ENCODE data around the gene HOXC6.

Gene HOXC6

DNA sequence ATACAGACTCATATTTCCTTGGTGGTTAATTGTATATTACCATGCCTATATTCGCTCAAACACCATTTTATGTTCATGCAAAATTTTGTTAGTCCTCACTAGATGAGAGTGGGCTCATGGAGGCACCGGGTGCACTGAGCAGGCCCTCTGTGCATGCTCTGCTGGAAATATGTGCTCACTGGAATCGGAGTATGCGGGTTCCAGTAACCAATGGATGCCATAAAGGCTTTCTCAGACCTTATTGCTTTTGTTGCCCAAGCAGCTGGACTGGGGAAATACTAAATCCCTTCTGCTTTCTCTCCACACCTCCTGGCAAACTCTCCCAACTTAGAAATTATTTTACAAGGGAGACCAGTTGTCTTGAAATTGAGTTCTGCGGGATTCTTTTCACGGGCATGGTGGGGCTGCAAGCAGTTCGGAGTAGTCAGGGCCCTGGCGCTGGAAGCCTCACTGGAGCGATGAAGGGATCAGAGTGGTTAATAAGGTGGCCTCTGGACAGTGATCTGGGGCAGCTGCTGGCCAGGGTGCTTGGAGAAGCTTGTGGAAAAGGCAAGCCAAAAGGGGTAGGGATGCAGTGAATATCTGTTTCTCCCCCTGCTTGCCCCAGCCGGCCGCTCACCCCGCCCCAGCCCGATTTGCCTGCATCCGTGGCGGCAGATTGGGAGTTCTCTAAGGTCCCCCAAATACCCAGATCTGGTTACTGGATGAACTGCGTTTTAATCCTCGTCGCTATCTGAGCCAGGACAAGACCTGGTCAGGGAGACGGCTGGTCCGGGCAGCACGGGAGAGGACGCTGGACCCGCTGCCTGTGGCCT lies 7.4 kb upstream of the HOXC6 start:
- Histone ChIP-seq H2BK15ac (ENCODE audit: low read length) (no peak overlapping the region), H3K79me1 (ENCODE audit: low read depth, low read length) (no peaks in the 10 kb centered on the region), H3K14ac (ENCODE audit: low read length) (no peak overlapping the region), H3K23ac (ENCODE audit: low read depth, low read length, poor library complexity) (no peak overlapping the region), H3K4me2 (ENCODE audit: insufficient read depth, low read length, poor library complexity, severe bottlenecking) (no peak overlapping the region), H2BK120ac (ENCODE audit: low read depth, low read length) (no peak overlapping the region), H3K9ac (ENCODE audit: low read depth, low read length, poor library complexity) (no peak overlapping the region), H3K18ac (ENCODE audit: low read length) (no peak overlapping the region), H4K91ac (ENCODE audit: low read depth, low read length, poor library complexity) (no peak overlapping the region), H2AFZ (ENCODE audit: low read length) (no peak overlapping the region), H3K4me3 (ENCODE audit: low read length in 2 of 2) (no peak overlapping the region), H3K36me3 (replicated peaks in 1 of 2; ENCODE audit: control insufficient read depth in 2 of 2, insufficient read depth in 2 of 2, low read length in 2 of 2) (no peaks in the 10 kb centered on the region), H2BK12ac (ENCODE audit: low read length) (no peak overlapping the region), H3K4me1 (ENCODE audit: control insufficient read depth in 2 of 2, insufficient read depth in 1 of 2, low read depth in 1 of 2, low read length in 2 of 2) (peaks cover 0 to 6% of the 10 kb centered on the region in 2 donors), H3K27ac (replicated peaks; ENCODE audit: low read length) (no peak overlapping the region), H3K9me3 (replicated peaks in 1 of 2; ENCODE audit: control insufficient read depth in 2 of 2, insufficient read depth in 1 of 2, low read depth in 1 of 2, low read length in 2 of 2) (peaks cover 0 to 7% of the 10 kb centered on the region in 2 donors), H2AK5ac (ENCODE audit: low read depth, low read length) (no peak overlapping the region), H2BK5ac (ENCODE audit: low read length) (no peak overlapping the region), H3K4ac (ENCODE audit: low read length) (no peak overlapping the region), H4K8ac (ENCODE audit: low read depth, low read length) (no peak overlapping the region), H3K27me3 (ENCODE audit: control insufficient read depth in 3 of 3, insufficient read depth in 3 of 3, low read depth in 1 of 3, low read length in 3 of 3) (peaks cover 68 to 98% (median 98%) of the 10 kb centered on the region in 3 experiments)
- no CpG with 5 or more reads among the region's 23 CpGs for WGBS, 2 donors (ENCODE audit: extremely low coverage in 2 of 2, insufficient read length in 2 of 2, insufficient replicate concordance in 1 of 2)
- DNase-seq (ENCODE audit: low spot score), result no peak

DNA sequence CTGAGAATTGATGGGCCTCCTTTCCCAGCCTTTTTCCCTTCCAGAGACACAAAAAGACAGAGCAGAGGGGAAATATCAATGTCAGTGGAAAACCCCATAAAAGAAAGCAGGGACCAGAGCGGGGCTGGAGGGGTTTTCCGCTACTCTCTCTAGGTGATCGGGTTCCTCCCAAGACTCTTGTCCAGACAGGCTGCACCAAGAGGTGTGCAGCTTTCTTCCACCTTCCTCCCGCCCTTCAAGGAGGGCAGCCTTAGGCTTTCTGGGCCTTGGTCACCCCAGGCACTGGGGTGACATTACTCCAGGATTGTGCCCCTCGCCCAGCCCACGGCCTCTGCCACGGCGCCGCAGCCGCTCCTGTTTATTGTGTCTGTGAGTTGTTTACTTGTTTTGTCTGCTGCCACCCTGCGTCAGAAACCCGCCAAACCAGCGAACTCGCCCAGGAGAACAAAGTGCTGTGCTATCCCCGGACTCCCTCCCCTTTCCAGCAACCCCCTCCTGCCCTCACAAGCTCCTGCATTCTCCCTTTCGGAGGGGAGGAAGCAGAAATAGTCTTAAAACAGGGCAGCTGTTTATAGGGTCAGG lies 6.7 kb upstream of the HOXC6 start:
- H4K8ac ChIP-seq (ENCODE audit: low read depth, low read length), result no peak overlapping the region
- peaks cover 0 to 6% of the 10 kb centered on the region in 2 donors for H3K4me1 ChIP-seq (ENCODE audit: control insufficient read depth in 2 of 2, insufficient read depth in 1 of 2, low read depth in 1 of 2, low read length in 2 of 2)
- H4K91ac ChIP-seq (ENCODE audit: low read depth, low read length, poor library complexity), result no peak overlapping the region
- no peak overlapping the region for H2BK5ac ChIP-seq (ENCODE audit: low read length)
- H2AK5ac ChIP-seq (ENCODE audit: low read depth, low read length), result no peak overlapping the region
- no peak overlapping the region for H3K23ac ChIP-seq (ENCODE audit: low read depth, low read length, poor library complexity)
- no peak overlapping the region for H3K4ac ChIP-seq (ENCODE audit: low read length)
- no peaks in the 10 kb centered on the region for H3K36me3 ChIP-seq (replicated peaks in 1 of 2; ENCODE audit: control insufficient read depth in 2 of 2, insufficient read depth in 2 of 2, low read length in 2 of 2)
- peaks cover 0 to 7% of the 10 kb centered on the region in 2 donors for H3K9me3 ChIP-seq (replicated peaks in 1 of 2; ENCODE audit: control insufficient read depth in 2 of 2, insufficient read depth in 1 of 2, low read depth in 1 of 2, low read length in 2 of 2)
- DNase-seq (ENCODE audit: low spot score), result no peak
- no peak overlapping the region for H2BK12ac ChIP-seq (ENCODE audit: low read length)
- H3K27me3 ChIP-seq (ENCODE audit: control insufficient read depth in 3 of 3, insufficient read depth in 3 of 3, low read depth in 1 of 3, low read length in 3 of 3), result peaks cover 72 to 98% (median 98%) of the 10 kb centered on the region in 3 experiments
- no peak overlapping the region for H3K14ac ChIP-seq (ENCODE audit: low read length)
- no peak overlapping the region for H3K9ac ChIP-seq (ENCODE audit: low read depth, low read length, poor library complexity)
- no peak overlapping the region for H2AFZ ChIP-seq (ENCODE audit: low read length)
- H3K18ac ChIP-seq (ENCODE audit: low read length), result no peak overlapping the region
- H2BK15ac ChIP-seq (ENCODE audit: low read length), result no peak overlapping the region
- no peak overlapping the region for H3K4me2 ChIP-seq (ENCODE audit: insufficient read depth, low read length, poor library complexity, severe bottlenecking)
- no peaks in the 10 kb centered on the region for H3K79me1 ChIP-seq (ENCODE audit: low read depth, low read length)
- H3K27ac ChIP-seq (replicated peaks; ENCODE audit: low read length), result no peak overlapping the region
- no peak overlapping the region for H3K4me3 ChIP-seq (ENCODE audit: low read length in 2 of 2)
- no CpG with 5 or more reads among the region's 16 CpGs for WGBS, 2 donors (ENCODE audit: extremely low coverage in 2 of 2, insufficient read length in 2 of 2, insufficient replicate concordance in 1 of 2)
- H2BK120ac ChIP-seq (ENCODE audit: low read depth, low read length), result no peak overlapping the region

DNA sequence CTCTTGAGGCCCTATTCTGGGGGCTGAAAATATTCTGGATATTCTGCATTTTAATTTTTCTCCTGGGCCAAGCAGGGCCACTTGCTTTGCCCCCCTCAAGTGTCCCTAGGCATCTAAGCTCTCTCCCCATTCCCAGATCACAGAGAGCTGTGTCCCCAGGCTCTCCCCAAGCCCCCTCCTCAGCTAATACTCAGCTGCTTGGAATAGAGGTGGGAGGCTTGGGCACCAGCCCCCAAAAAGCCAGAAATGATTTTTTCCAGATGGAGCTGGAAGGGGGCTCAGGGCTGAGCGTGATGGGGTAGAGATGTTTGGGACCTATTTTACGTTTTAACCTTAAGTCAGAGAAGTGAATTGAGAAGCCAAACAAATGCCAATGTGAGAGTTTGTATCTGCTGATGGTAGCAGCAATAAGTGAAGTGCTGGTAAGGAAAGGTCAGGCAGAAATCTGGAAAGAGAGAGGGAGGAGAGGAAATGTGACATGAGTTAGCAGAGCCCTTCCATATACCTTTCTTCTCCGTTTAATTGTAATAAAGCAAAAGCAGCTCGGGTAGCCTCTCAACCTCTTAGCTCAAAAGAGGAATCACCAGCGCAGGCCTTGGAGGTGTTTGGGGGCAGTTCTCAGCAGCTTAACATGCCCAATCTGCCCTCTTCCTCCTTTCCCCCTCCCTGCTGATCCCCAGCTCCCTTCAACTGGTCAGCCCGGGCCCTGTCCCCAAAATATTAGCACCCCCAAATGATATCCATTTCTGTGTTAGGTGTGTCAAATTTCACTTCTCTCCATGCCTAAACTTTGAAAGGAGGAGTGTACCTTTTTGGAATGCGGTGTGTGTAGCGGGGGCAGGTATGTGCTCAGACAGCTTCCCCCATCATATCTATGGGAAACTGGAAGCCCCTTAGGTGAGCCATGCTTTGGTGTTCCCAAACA lies 5.0 kb upstream of the HOXC6 start:
- Histone ChIP-seq H2BK15ac (ENCODE audit: low read length) (no peak overlapping the region), H4K91ac (ENCODE audit: low read depth, low read length, poor library complexity) (no peak overlapping the region), H3K23ac (ENCODE audit: low read depth, low read length, poor library complexity) (no peak overlapping the region), H2BK12ac (ENCODE audit: low read length) (no peak overlapping the region), H3K9ac (ENCODE audit: low read depth, low read length, poor library complexity) (no peak overlapping the region), H3K79me1 (ENCODE audit: low read depth, low read length) (no peaks in the 10 kb centered on the region), H3K4me2 (ENCODE audit: insufficient read depth, low read length, poor library complexity, severe bottlenecking) (no peak overlapping the region), H3K27me3 (ENCODE audit: control insufficient read depth in 3 of 3, insufficient read depth in 3 of 3, low read depth in 1 of 3, low read length in 3 of 3) (peaks cover 69 to 99% (median 97%) of the 10 kb centered on the region in 3 experiments), H3K27ac (replicated peaks; ENCODE audit: low read length) (no peak overlapping the region), H3K9me3 (replicated peaks in 1 of 2; ENCODE audit: control insufficient read depth in 2 of 2, insufficient read depth in 1 of 2, low read depth in 1 of 2, low read length in 2 of 2) (peaks cover 0 to 5% of the 10 kb centered on the region in 2 donors), H3K4me3 (ENCODE audit: low read length in 2 of 2) (no peak overlapping the region), H3K18ac (ENCODE audit: low read length) (no peak overlapping the region), H4K8ac (ENCODE audit: low read depth, low read length) (no peak overlapping the region), H3K4me1 (ENCODE audit: control insufficient read depth in 2 of 2, insufficient read depth in 1 of 2, low read depth in 1 of 2, low read length in 2 of 2) (peaks cover 0 to 6% of the 10 kb centered on the region in 2 donors), H3K4ac (ENCODE audit: low read length) (no peak overlapping the region), H3K36me3 (replicated peaks in 1 of 2; ENCODE audit: control insufficient read depth in 2 of 2, insufficient read depth in 2 of 2, low read length in 2 of 2) (no peaks in the 10 kb centered on the region), H2AK5ac (ENCODE audit: low read depth, low read length) (no peak overlapping the region), H2BK5ac (ENCODE audit: low read length) (no peak overlapping the region), H3K14ac (ENCODE audit: low read length) (no peak overlapping the region), H2BK120ac (ENCODE audit: low read depth, low read length) (no peak overlapping the region), H2AFZ (ENCODE audit: low read length) (no peak overlapping the region)
- no peak for DNase-seq (ENCODE audit: low spot score)
- WGBS, 2 donors (ENCODE audit: extremely low coverage in 2 of 2, insufficient read length in 2 of 2, insufficient replicate concordance in 1 of 2), result no CpG with 5 or more reads among the region's 8 CpGs
